Spleen (tissue), 11 donors: ENCODE measurements around the gene ITGB4. TPM values are rescaled to one million over a fixed set of nuclear protein-coding genes. Genes with fewer than 3 reads are reported as not detected.

Experiments used
- DNase-seq: peaks from one replicate; pipeline ENCODE4 v3.0.0-alpha.2; 2020
- H3K27ac ChIP-seq, 8 donors: fragments of 200-600 bp; sonication (generic) in 7 of 8; 1 replicate in 4 of 8; 2 replicates in 4 of 8; pipeline versions ENCODE4 v1.5.0 to v1.8.0; 2016 to 2021; ENCODE audit warnings: inconsistent platforms in 4 of 8, mild to moderate bottlenecking in 4 of 8, moderate library complexity in 1 of 8
- H3K27me3 ChIP-seq, 7 donors: fragments of 200-600 bp; sonication (generic) in 6 of 7; replicated peaks in 1 of 7; 1 replicate in 4 of 7; 2 replicates in 3 of 7; pipeline versions ENCODE4 v1.5.0 to v1.8.0; 2016 to 2021; ENCODE audit warnings: inconsistent platforms in 3 of 7, mild to moderate bottlenecking in 1 of 7
- H3K36me3 ChIP-seq, 6 donors: fragments of 200-600 bp; sonication (generic) in 5 of 6; 1 replicate in 4 of 6; 2 replicates in 2 of 6; pipeline versions ENCODE4 v1.5.0 to v1.8.0; 2016 to 2021; ENCODE audit warnings: inconsistent platforms in 2 of 6
- H3K4me1 ChIP-seq, 6 donors: fragments of 200-600 bp; sonication (generic) in 5 of 6; 1 replicate in 3 of 6; 2 replicates in 3 of 6; pipeline versions ENCODE4 v1.5.0 to v1.8.0; 2016 to 2021; ENCODE audit warnings: inconsistent platforms in 3 of 6
- H3K4me3 ChIP-seq, 8 donors: fragments of 200-600 bp; sonication (generic) in 7 of 8; 1 replicate in 4 of 8; 2 replicates in 4 of 8; pipeline versions ENCODE4 v1.5.0 to v1.8.0; 2016 to 2021; ENCODE audit warnings: inconsistent platforms in 4 of 8, mild to moderate bottlenecking in 4 of 8, moderate library complexity in 2 of 8
- H3K9me3 ChIP-seq, 8 donors: fragments of 200-600 bp; sonication (generic) in 7 of 8; 1 replicate in 4 of 8; 2 replicates in 4 of 8; pipeline versions ENCODE4 v1.5.0 to v1.8.0; 2016 to 2021; ENCODE audit warnings: inconsistent platforms in 4 of 8
- CTCF ChIP-seq, 11 experiments: fragments of 200-600 bp in 7 of 11; fragments of 450-650 bp in 4 of 11; sonication (generic) in 4 of 11; IDR thresholded peaks in 8 of 11; conservative IDR thresholded peaks in 3 of 11; 1 replicate in 7 of 11; 2 replicates in 4 of 11; pipeline versions ENCODE4 v1.4.0 to v1.8.0; 2016 to 2021; ENCODE audit warnings: antibody characterized with exemption in 11 of 11, inconsistent platforms in 4 of 11, mild to moderate bottlenecking in 1 of 11
- POLR2A ChIP-seq, 3 donors: fragments of 450-650 bp; IDR thresholded peaks; one replicate each; pipeline ENCODE4 v1.5.1; 2017; ENCODE audit warnings: antibody characterized with exemption in 3 of 3, mild to moderate bottlenecking in 1 of 3
- POLR2AphosphoS5 ChIP-seq, 3 donors: sonication (generic); formaldehyde crosslinking; IDR thresholded peaks; one replicate each; pipeline ENCODE4 v1.5.1; 2017; ENCODE audit warnings: antibody characterized with exemption in 3 of 3
- WGBS, 5 donors: extraction: QIAGEN DNeasy Blood & Tissue Kit in 3 of 5; methylation state at CpG; one replicate each; pipeline versions ENCODE4 v1.1.5 to v1.1.7; 2013 to 2018; 5-methylcytosine and 5-hydroxymethylcytosine counted together
- intact Hi-C: fragments of 100-400 bp; cut with DNase I; formaldehyde crosslinking; loops from one replicate; pipeline ENCODE4 v1.15.0; 2023; ENCODE audit warnings: low total_unique reads
- polyA plus RNA-seq, 3 donors: library from polyadenylated mRNA; stranded (reverse); fragments of 200-250 nt; gene quantifications; one replicate each; pipeline ENCODE4 v1.2.1, GENCODE V29; 2013
- total RNA-seq, 7 donors: library from RNA; depleted of rRNA in 3 of 7; stranded (reverse); fragments of >200 nt in 3 of 7; fragmentation: NEBNext Ultra II Directional in 4 of 7; extraction: Animal tissue kit (Norgen Biotek cat#: 25700) in 4 of 7; gene quantifications; one replicate each; pipeline versions ENCODE4 v1.1.0 to v1.2.1, GENCODE V29; 2016 to 2021
- donor health status: healthy with polysubstance abuse.
- donor health status: DM: no; HTN: no; CAD: no; lungs with moderate emphysema.
- donor health status: DM: no; HTN: no; CAD: no.
- donor health status: Bipolar disorder and iron deficiency.
- donor health status: healthy.
- donor health status: DM: no; HTN: no; CAD: no.
- donor health status: DM: yes; HTN: yes; CAD: no.

Gene ITGB4
- total and polyA plus RNA-seq, 10 donors, result 16.6 to 205 (median 82.6) TPM

GRCh38 chr17:75783803-75784472 lies 62.7 kb downstream of the ITGB4 start:
- WGBS, 5 donors, result 53 to 66% (median 60%) methylated on average over 20 of the region's 20 CpGs
- Histone ChIP-seq H3K4me1 (peaks cover 47 to 87% (median 63%) of the 10 kb centered on the region in 6 donors), H3K27me3 (no peaks in the 10 kb centered on the region), H3K36me3 (peaks cover 0 to 2% (median under 1%) of the 10 kb centered on the region in 6 donors), H3K4me3 (peak overlapping the region; percentile 20 to 75 (median 46)), H3K9me3 (no peaks in the 10 kb centered on the region), H3K27ac (peak overlapping the region; percentile 98 to 100 (median 99))
- TF ChIP-seq POLR2AphosphoS5 (IDR thresholded peaks at IDR 0.05) (no peak), POLR2A (IDR thresholded peaks at IDR 0.05) (no peak), CTCF (IDR thresholded peaks at IDR 0.05 in 8 of 11, conservative IDR thresholded peaks at IDR 0.05 in 3 of 11) (no peak)
- intact Hi-C loops, result no loop called here
- DNase-seq, result peak; percentile 89

GRCh38 chr17:75784473-75785015 lies 63.3 kb downstream of the ITGB4 start, which contains the start of gene UNK:
TSS of gene UNK (plus strand) at chr17:75784806. CDS start at chr17:75784881, 75 bp downstream.
- intact Hi-C loops, result no loop called here
- no peaks in the 10 kb centered on the region for H3K9me3 ChIP-seq
- peak within 1 kb of the TSS; percentile 20 to 75 (median 50) for H3K4me3 ChIP-seq
- H3K4me1 ChIP-seq, result peaks cover 49 to 93% (median 64%) of the 10 kb centered on the region in 6 donors
- H3K36me3 ChIP-seq, result no peaks in the 10 kb centered on the region
- peak within 1 kb of the TSS; percentile 98 to 100 (median 99) for H3K27ac ChIP-seq
- TF ChIP-seq POLR2AphosphoS5 (IDR thresholded peaks at IDR 0.05) (peak in 1 of 3 donors; percentile 75), CTCF (IDR thresholded peaks at IDR 0.05 in 8 of 11, conservative IDR thresholded peaks at IDR 0.05 in 3 of 11) (peak in 5 of 11 experiments; percentile 8 to 39 (median 19)), POLR2A (IDR thresholded peaks at IDR 0.05) (peak in 2 of 3 donors; percentile 40 to 48)
- no peaks in the 10 kb centered on the region for H3K27me3 ChIP-seq
- WGBS, 5 donors, result 0 to 1% (median 0%) methylated on average over 27 to 45 of the region's 45 CpGs
- DNase-seq, result peak; percentile 98

GRCh38 chr17:75785016-75785890 lies 64.0 kb downstream of the ITGB4 start:
- peak; percentile 87 for DNase-seq
- WGBS, 5 donors, result 7 to 14% (median 11%) methylated on average over 30 to 43 of the region's 43 CpGs
- Histone ChIP-seq H3K27me3 (no peaks in the 10 kb centered on the region), H3K4me1 (peaks cover 45 to 94% (median 59%) of the 10 kb centered on the region in 6 donors), H3K4me3 (peak overlapping the region; percentile 20 to 75 (median 50)), H3K36me3 (peaks cover 0 to 3% (median 0%) of the 10 kb centered on the region in 6 donors), H3K27ac (peak overlapping the region; percentile 98 to 100 (median 99)), H3K9me3 (no peaks in the 10 kb centered on the region)
- intact Hi-C loops, result no loop called here
- TF ChIP-seq POLR2A (IDR thresholded peaks at IDR 0.05) (peak in 2 of 3 donors; percentile 11 to 62), POLR2AphosphoS5 (IDR thresholded peaks at IDR 0.05) (peak; percentile 93 to 97 (median 93)), CTCF (IDR thresholded peaks at IDR 0.05 in 8 of 11, conservative IDR thresholded peaks at IDR 0.05 in 3 of 11) (peak in 1 of 11 experiments; percentile 6)
